Measurements from ENCODE around the gene TPPP2. TPM values are rescaled to one million over a fixed set of nuclear protein-coding genes. Genes with fewer than 3 reads are reported as not detected.

TPPP2 gene
- total and polyA plus RNA-seq, 9 of the 15 experiments (the other 6 are each of a cell fraction or from before 2014, with no cell fraction given), result 0.18 TPM; not detected in 8

DNA sequence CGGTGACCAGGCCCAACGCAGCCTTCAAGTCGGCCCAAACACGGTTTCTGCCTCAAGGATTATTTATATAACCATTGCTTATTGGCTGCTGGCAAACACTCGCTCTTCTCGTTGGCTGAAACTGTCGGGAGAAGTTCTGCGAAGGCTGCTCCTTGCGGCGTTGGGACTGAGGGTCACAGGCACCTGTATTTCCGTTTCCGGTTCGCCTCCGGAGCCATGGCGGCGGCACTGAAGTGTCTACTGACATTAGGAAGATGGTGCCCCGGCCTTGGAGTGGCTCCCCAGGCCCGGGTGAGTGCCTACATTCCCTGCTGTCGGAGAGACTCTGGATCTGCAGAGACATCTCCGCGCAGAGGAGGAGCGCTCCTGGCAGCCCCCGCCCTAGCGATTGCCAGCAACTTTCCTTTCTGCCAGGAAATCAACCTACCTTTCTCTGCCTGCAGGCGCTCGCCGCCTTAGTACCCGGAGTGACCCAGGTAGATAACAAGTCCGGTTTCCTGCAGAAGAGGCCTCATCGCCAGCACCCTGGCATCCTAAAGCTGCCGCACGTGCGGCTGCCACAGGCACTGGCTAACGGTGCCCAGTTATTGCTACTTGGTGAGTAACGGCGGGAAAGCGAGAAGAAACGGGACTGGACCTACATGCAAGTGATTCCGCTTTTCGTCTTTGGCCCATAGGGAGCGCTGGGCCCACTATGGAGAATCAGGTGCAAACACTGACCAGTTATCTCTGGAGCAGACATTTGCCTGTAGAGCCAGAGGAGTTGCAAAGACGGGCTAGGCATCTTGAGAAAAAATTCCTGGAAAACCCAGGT lies 40.0 kb upstream of the TPPP2 start, which contains the start of gene METTL17 (continued):
- TF ChIP-seq STAT6 (CRISPR knock-in tag; IDR thresholded peaks at IDR 0.05), result no peak
- no peak for TF ChIP-seq XRCC3 (IDR thresholded peaks at IDR 0.05)
- no peak for TF ChIP-seq ZNF354B (CRISPR knock-in tag; IDR thresholded peaks at IDR 0.05)
- no peak for TF ChIP-seq E2F3 (CRISPR knock-in tag; IDR thresholded peaks at IDR 0.05)
- no peak for TF ChIP-seq RBM34 (IDR thresholded peaks at IDR 0.05; ENCODE audit: borderline replicate concordance, insufficient read depth, low read length)
- TF ChIP-seq TCFL5 (CRISPR knock-in tag; conservative IDR thresholded peaks at IDR 0.05), result no peak
- TF ChIP-seq GMEB1 (CRISPR knock-in tag; IDR thresholded peaks at IDR 0.05), result no peak
- TF ChIP-seq ZNF584 (CRISPR knock-in tag; IDR thresholded peaks at IDR 0.05; ENCODE audit: low read depth), result no peak
- no peak for TF ChIP-seq MAFF (IDR thresholded peaks at IDR 0.05; ENCODE audit: low read length)
- no peak for TF ChIP-seq BRF1 (IDR thresholded peaks at IDR 0.05; ENCODE audit: borderline replicate concordance, extremely low read depth, insufficient read length)
- TF ChIP-seq, protein P1, sequence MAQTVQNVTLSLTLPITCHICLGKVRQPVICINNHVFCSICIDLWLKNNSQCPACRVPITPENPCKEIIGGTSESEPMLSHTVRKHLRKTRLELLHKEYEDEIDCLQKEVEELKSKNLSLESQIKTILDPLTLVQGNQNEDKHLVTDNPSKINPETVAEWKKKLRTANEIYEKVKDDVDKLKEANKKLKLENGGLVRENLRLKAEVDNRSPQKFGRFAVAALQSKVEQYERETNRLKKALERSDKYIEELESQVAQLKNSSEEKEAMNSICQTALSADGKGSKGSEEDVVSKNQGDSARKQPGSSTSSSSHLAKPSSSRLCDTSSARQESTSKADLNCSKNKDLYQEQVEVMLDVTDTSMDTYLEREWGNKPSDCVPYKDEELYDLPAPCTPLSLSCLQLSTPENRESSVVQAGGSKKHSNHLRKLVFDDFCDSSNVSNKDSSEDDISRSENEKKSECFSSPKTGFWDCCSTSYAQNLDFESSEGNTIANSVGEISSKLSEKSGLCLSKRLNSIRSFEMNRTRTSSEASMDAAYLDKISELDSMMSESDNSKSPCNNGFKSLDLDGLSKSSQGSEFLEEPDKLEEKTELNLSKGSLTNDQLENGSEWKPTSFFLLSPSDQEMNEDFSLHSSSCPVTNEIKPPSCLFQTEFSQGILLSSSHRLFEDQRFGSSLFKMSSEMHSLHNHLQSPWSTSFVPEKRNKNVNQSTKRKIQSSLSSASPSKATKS (CRISPR knock-in tag; IDR thresholded peaks at IDR 0.05), result no peak
- peak; percentile 100 for TF ChIP-seq MBD2 (IDR thresholded peaks at IDR 0.05; ENCODE audit: borderline replicate concordance, low read depth)
- peak; percentile 99 for TF ChIP-seq NR2C1 (IDR thresholded peaks at IDR 0.05)
- peak; percentile 100 for TF ChIP-seq NR2C1 (tag; IDR thresholded peaks at IDR 0.05)
- peak; percentile 45; the same call in 1 of the 2 replicates for TF ChIP-seq ATF7 (IDR thresholded peaks at IDR 0.05)
- no peak for TF ChIP-seq ZNF785 (CRISPR knock-in tag; IDR thresholded peaks at IDR 0.05)
- peak in 1 of 2 experiments; percentile 11; a peak in 1 of 4 replicates for TF ChIP-seq MAZ (CRISPR knock-in tag; conservative IDR thresholded peaks at IDR 0.05 in 1 of 2, IDR thresholded peaks at IDR 0.05 in 1 of 2)
- no peak for TF ChIP-seq RCOR1 (IDR thresholded peaks at IDR 0.05; ENCODE audit: borderline replicate concordance in 1 of 2, low read depth in 2 of 2, low read length in 2 of 2)
- TF ChIP-seq CBX8 (IDR thresholded peaks at IDR 0.05; ENCODE audit: borderline replicate concordance, extremely low read depth, low read depth, low read length, poor library complexity, severe bottlenecking), result no peak
- peak; percentile 92 for TF ChIP-seq CXXC5 (CRISPR knock-in tag; IDR thresholded peaks at IDR 0.05)

Data from K562 (cell line).